Measurements from ENCODE around the gene RBM10.

DNA sequence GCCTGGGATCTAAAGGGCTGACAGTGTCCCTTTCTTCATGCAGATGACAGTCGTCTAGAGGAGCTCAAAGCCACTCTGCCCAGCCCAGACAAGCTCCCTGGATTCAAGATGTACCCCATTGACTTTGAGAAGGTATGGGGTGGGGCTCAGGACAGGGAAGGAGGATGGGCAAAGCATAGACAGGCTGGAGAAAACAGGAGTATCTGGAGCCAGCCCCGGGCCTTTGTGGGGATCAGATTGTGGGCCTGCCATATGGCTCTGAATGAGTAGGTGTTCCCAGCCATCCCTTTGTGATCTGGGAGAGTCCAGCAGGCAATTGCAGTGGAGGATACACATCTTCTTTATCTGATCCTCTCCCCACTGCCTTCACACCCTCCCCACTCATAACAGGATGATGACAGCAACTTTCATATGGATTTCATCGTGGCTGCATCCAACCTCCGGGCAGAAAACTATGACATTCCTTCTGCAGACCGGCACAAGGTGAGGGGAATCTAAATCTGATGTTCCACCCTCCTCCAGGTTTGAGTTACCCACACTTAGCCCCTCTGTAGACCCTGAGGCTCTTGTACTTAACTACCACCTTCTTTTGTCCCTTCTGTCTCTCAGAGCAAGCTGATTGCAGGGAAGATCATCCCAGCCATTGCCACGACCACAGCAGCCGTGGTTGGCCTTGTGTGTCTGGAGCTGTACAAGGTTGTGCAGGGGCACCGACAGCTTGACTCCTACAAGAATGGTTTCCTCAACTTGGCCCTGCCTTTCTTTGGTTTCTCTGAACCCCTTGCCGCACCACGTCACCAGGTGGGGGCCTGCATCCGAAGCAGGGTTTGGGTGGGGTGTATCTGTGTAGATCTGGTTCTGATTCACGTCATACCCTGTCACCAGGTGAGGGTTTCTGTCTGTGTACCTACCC lies 67.6 kb downstream of the RBM10 start:
- TF ChIP-seq, protein P1, sequence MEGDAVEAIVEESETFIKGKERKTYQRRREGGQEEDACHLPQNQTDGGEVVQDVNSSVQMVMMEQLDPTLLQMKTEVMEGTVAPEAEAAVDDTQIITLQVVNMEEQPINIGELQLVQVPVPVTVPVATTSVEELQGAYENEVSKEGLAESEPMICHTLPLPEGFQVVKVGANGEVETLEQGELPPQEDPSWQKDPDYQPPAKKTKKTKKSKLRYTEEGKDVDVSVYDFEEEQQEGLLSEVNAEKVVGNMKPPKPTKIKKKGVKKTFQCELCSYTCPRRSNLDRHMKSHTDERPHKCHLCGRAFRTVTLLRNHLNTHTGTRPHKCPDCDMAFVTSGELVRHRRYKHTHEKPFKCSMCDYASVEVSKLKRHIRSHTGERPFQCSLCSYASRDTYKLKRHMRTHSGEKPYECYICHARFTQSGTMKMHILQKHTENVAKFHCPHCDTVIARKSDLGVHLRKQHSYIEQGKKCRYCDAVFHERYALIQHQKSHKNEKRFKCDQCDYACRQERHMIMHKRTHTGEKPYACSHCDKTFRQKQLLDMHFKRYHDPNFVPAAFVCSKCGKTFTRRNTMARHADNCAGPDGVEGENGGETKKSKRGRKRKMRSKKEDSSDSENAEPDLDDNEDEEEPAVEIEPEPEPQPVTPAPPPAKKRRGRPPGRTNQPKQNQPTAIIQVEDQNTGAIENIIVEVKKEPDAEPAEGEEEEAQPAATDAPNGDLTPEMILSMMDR (IDR thresholded peaks at IDR 0.05): no peak
- TF ChIP-seq EP300 (IDR thresholded peaks at IDR 0.05): no peak
